HG03066 (cell line): Measurements from ENCODE around the gene FAM210A.
A peak's percentile ranks its signal among the peaks of the same experiment; 100 is the strongest.

Experiments used
- ATAC-seq: cut with Tn5 transposase; IDR thresholded peaks from one replicate; pipeline ENCODE4 v1.9.1; 2021; ENCODE audit warnings: low read depth; ENCODE audit not compliant: unreplicated experiment

Gene FAM210A

GRCh38 chr18:13649397-13650390 lies 76.7 kb downstream of the FAM210A start:
- no peak for ATAC-seq

- ATAC-seq, result no peak
These were observed 78.6 kb downstream of the FAM210A start for GRCh38 chr18:13647761-13648160.

GRCh38 chr18:13646633-13647032 lies 79.7 kb downstream of the FAM210A start:
- no peak for ATAC-seq

GRCh38 chr18:13645093-13645492 lies 81.3 kb downstream of the FAM210A start:
- ATAC-seq, result no peak

GRCh38 chr18:13643261-13643751 lies 83.1 kb downstream of the FAM210A start:
- ATAC-seq, result no peak

GRCh38 chr18:13642440-13642827 lies 83.9 kb downstream of the FAM210A start:
- no peak for ATAC-seq

GRCh38 chr18:13641551-13642439 lies 84.6 kb downstream of the FAM210A start:
- no peak for ATAC-seq

GRCh38 chr18:13640266-13640860 lies 86.0 kb downstream of the FAM210A start:
- no peak for ATAC-seq

GRCh38 chr18:13638719-13639595 lies 87.4 kb downstream of the FAM210A start:
- ATAC-seq, result no peak

GRCh38 chr18:13635046-13635445 lies 91.3 kb downstream of the FAM210A start:
- no peak for ATAC-seq

GRCh38 chr18:13633700-13634099 lies 92.7 kb downstream of the FAM210A start:
- no peak for ATAC-seq

- no peak for ATAC-seq
These were observed 95.6 kb downstream of the FAM210A start for GRCh38 chr18:13630716-13631268.

- peak; percentile 69 for ATAC-seq
These were observed 96.3 kb downstream of the FAM210A start for GRCh38 chr18:13629841-13630715.

- ATAC-seq, result no peak
These were observed 98.1 kb downstream of the FAM210A start for GRCh38 chr18:13628211-13628610.

GRCh38 chr18:13627639-13628038 lies 98.7 kb downstream of the FAM210A start:
- ATAC-seq, result no peak

GRCh38 chr18:13626544-13626908 lies 99.8 kb downstream of the FAM210A start:
- no peak for ATAC-seq

GRCh38 chr18:13625843-13626543 lies 100.4 kb downstream of the FAM210A start:
- ATAC-seq, result no peak

GRCh38 chr18:13625355-13625754 lies 101.0 kb downstream of the FAM210A start:
- no peak for ATAC-seq
